Measurements from ENCODE around the gene CNKSR3.

DNA sequence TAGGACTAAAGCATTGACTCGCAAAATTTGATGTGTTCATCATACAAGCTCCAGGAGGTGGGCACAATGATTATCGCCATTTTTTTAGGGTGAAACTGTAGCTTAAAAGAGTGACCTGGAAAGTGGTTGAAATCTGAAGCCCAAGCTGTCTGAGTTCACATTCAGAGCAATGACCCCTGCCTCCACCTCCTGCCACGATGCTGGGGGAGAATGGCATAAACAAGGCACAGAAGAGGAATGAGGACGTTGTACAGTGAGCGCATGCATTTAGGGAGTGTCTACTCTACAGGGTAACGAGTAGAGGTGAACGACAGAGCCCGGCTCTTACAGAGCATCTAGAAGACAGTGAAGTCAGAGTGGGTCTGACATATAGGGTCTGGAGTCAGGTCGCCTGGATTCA is 37.2 kb downstream of the CNKSR3 start:
- no peak for TF ChIP-seq POLR2A (IDR thresholded peaks at IDR 0.05)
- TF ChIP-seq, protein P1, sequence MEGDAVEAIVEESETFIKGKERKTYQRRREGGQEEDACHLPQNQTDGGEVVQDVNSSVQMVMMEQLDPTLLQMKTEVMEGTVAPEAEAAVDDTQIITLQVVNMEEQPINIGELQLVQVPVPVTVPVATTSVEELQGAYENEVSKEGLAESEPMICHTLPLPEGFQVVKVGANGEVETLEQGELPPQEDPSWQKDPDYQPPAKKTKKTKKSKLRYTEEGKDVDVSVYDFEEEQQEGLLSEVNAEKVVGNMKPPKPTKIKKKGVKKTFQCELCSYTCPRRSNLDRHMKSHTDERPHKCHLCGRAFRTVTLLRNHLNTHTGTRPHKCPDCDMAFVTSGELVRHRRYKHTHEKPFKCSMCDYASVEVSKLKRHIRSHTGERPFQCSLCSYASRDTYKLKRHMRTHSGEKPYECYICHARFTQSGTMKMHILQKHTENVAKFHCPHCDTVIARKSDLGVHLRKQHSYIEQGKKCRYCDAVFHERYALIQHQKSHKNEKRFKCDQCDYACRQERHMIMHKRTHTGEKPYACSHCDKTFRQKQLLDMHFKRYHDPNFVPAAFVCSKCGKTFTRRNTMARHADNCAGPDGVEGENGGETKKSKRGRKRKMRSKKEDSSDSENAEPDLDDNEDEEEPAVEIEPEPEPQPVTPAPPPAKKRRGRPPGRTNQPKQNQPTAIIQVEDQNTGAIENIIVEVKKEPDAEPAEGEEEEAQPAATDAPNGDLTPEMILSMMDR (IDR thresholded peaks at IDR 0.05), result no peak

Measured in thyroid gland (tissue), 4 donors.